Ascending aorta (tissue), 2 donors: ENCODE data around the gene UPF3B. TPM values are rescaled to one million over a fixed set of nuclear protein-coding genes. Genes with fewer than 3 reads are reported as not detected.

Source experiments
- DNase-seq, 2 donors: peaks; one replicate each; pipeline ENCODE4 v3.0.0-alpha.2; 2019; ENCODE audit warnings: low spot score in 2 of 2
- H3K27ac ChIP-seq, 2 donors: fragments of 200-600 bp; sonication (generic); one replicate each; pipeline ENCODE4 v1.5.1; 2016 to 2017; ENCODE audit warnings: mild to moderate bottlenecking in 1 of 2
- H3K27me3 ChIP-seq: fragments of 200-600 bp; sonication (generic); one replicate; pipeline ENCODE4 v1.5.1; 2017
- H3K36me3 ChIP-seq, 2 donors: fragments of 200-600 bp; sonication (generic); one replicate each; pipeline ENCODE4 v1.5.1; 2016
- H3K4me1 ChIP-seq, 2 donors: fragments of 200-600 bp; sonication (generic); one replicate each; pipeline ENCODE4 v1.5.1; 2016 to 2017; ENCODE audit warnings: mild to moderate bottlenecking in 1 of 2
- H3K4me3 ChIP-seq, 2 donors: fragments of 200-600 bp; sonication (generic); one replicate each; pipeline ENCODE4 v1.5.1; 2016 to 2017; ENCODE audit warnings: mild to moderate bottlenecking in 1 of 2
- H3K9me3 ChIP-seq, 2 donors: fragments of 200-600 bp; sonication (generic); one replicate each; pipeline ENCODE4 v1.5.1; 2016
- intact Hi-C: fragments of 100-400 bp; cut with DNase I; formaldehyde crosslinking; loops from one replicate; pipeline ENCODE4 v1.15.1; 2023
- total RNA-seq: library from RNA; depleted of rRNA; stranded (reverse); fragments of >200 nt; gene quantifications from one replicate; pipeline ENCODE4 v1.1.0, GENCODE V29; 2016
- TF ChIP-seq, protein P1 (sequence below), 3 experiments: fragments of 200-600 bp in 2 of 3; fragments of 450-650 bp in 1 of 3; sonication (generic) in 2 of 3; IDR thresholded peaks; one replicate each; pipeline ENCODE4 v1.5.1; 2016 to 2019; ENCODE audit warnings: antibody characterized with exemption in 3 of 3, mild to moderate bottlenecking in 1 of 3, moderate library complexity in 1 of 3

Gene UPF3B
- total RNA-seq, 1 donor from 2014 or later = not detected

DNA sequence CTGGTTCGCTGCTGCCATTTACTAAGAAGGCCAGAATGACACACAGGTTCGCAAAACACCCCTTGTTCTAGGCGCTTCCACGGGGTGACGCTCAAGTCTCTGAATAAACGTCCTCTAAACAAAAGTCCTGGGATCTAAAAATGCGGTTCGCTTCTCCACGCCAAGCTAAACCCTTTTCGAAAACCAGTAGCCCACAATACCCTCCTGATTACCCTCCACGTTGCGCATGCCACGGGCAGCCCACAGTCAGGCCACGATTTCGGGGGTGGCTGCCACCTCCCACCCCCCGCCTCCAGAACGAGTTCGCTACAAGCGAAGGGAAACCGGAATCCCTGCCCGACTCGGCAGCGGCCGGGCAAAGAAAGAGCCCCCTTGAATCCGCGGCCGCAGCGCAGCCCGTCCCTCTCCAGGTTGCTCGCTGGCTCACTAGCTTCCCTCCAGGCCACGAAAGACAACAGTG is 61.8 kb downstream of the UPF3B start:
- TF ChIP-seq, protein P1, sequence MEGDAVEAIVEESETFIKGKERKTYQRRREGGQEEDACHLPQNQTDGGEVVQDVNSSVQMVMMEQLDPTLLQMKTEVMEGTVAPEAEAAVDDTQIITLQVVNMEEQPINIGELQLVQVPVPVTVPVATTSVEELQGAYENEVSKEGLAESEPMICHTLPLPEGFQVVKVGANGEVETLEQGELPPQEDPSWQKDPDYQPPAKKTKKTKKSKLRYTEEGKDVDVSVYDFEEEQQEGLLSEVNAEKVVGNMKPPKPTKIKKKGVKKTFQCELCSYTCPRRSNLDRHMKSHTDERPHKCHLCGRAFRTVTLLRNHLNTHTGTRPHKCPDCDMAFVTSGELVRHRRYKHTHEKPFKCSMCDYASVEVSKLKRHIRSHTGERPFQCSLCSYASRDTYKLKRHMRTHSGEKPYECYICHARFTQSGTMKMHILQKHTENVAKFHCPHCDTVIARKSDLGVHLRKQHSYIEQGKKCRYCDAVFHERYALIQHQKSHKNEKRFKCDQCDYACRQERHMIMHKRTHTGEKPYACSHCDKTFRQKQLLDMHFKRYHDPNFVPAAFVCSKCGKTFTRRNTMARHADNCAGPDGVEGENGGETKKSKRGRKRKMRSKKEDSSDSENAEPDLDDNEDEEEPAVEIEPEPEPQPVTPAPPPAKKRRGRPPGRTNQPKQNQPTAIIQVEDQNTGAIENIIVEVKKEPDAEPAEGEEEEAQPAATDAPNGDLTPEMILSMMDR (IDR thresholded peaks at IDR 0.05) = peak in 1 of 3 experiments; percentile 12
- Histone ChIP-seq H3K4me3 (peak overlapping the region; percentile 59 to 82), H3K27ac (peak overlapping the region; percentile 88 to 95), H3K36me3 (peaks cover 4 to 25% of the 10 kb centered on the region in 2 donors), H3K9me3 (no peaks in the 10 kb centered on the region), H3K27me3 (no peaks in the 10 kb centered on the region), H3K4me1 (peaks cover 2 to 13% of the 10 kb centered on the region in 2 donors)
- intact Hi-C loops = loop anchor here (1.0 to 5.0 kb wide), 6 partner anchors 62 to 323 kb away; partner anchors contain the start of genes NDUFA1, NKAP, NKRF and RNF113A
- no peak for DNase-seq

DNA sequence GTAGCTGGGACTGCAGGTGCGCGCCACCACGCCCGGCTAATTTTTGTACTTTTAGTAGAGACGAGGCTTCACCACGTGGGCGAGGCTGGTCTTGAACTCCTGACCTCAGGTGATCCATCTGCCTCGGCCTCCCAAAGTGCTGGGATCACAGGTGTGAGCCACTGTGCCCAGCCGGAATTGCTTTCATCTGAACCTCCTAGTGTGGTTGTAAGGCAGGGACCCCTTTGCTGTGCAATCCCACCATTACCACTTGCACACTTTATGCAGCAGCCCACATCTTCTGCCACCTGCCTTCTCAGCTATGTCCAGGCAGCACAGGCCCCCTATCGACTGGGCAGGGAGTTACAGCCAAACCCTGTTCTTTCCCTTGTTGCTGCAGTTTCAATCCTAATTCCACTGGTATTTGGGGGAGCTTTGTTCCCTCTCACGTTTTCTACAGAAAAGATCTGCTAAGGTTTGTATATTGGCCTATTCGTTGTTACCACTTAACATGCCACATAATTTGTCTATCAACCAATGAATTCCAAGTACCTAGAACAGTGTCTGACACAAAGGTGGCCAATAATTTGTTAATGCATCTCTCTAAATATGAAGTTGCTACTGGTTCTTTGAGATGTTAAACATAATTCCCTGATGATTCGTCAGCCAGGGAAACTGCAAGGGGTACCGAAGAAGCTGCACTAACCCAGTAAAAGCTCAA is 67.9 kb downstream of the UPF3B start:
- Histone ChIP-seq H3K4me3 (no peak overlapping the region), H3K9me3 (no peaks in the 10 kb centered on the region), H3K4me1 (peaks cover 2 to 10% of the 10 kb centered on the region in 2 donors), H3K36me3 (peaks cover 4 to 30% of the 10 kb centered on the region in 2 donors), H3K27me3 (no peaks in the 10 kb centered on the region), H3K27ac (no peak overlapping the region)
- DNase-seq = no peak
- intact Hi-C loops = no loop called here
- TF ChIP-seq, protein P1 (IDR thresholded peaks at IDR 0.05) = peak in 1 of 3 experiments; percentile 30

Other genes with a start within 250 kb of the UPF3B start
- 2.8 TPM for gene NKRF, start 246.5 kb downstream of the UPF3B start, total RNA-seq
- 10.6 TPM for gene SEPTIN6, start 159.8 kb downstream of the UPF3B start, total RNA-seq
- gene SOWAHD, start 94.4 kb downstream of the UPF3B start, total RNA-seq = not detected
- 2,929 TPM for gene RPL39, start 61.3 kb downstream of the UPF3B start, total RNA-seq
- 8.8 TPM for gene RNF113A, start 18.8 kb upstream of the UPF3B start, total RNA-seq
- gene NDUFA1, start 18.9 kb upstream of the UPF3B start, total RNA-seq = 24.5 TPM
- not detected for gene AKAP14, start 42.9 kb upstream of the UPF3B start, total RNA-seq
- gene NKAP, start 90.8 kb upstream of the UPF3B start, total RNA-seq = 1.2 TPM
- not detected for gene RHOXF2B, start 224.7 kb upstream of the UPF3B start, total RNA-seq